Karpas-422 (cell line): ENCODE data around the gene PGA5. TPM values are rescaled to one million over a fixed set of nuclear protein-coding genes. Genes with fewer than 3 reads are reported as not detected.
"Not testable (repeated sequence)": the region's sequence is repeated elsewhere in the genome, so short reads cannot be mapped to it uniquely, and the experiment has no call there.

Source experiments
- DNase-seq: peaks from one replicate; pipeline ENCODE4 v3.0.0-alpha.2; 2015
- H2AFZ ChIP-seq: fragments of 200-600 bp; sonication (generic); 2 replicates; pipeline ENCODE4 v1.6.1; 2014; ENCODE audit warnings: antibody characterized with exemption, low read length, mixed read lengths
- H3K27ac ChIP-seq: fragments of 200-600 bp; sonication (generic); 2 replicates; pipeline ENCODE4 v1.5.1; 2014; ENCODE audit warnings: mild to moderate bottlenecking, low read length, moderate library complexity
- H3K27me3 ChIP-seq: fragments of 200-600 bp; sonication (generic); 2 replicates; pipeline ENCODE4 v1.6.1; 2014; ENCODE audit warnings: low read length, mixed read lengths
- H3K36me3 ChIP-seq: fragments of 200-600 bp; sonication (generic); 2 replicates; pipeline ENCODE4 v1.6.1; 2014; ENCODE audit warnings: low read length, mixed read lengths; ENCODE audit not compliant: insufficient read depth
- H3K4me1 ChIP-seq: fragments of 200-600 bp; sonication (generic); 2 replicates; pipeline ENCODE4 v1.6.1; 2014; ENCODE audit warnings: mild to moderate bottlenecking, low read length, mixed read lengths
- H3K4me2 ChIP-seq: fragments of 200-600 bp; sonication (generic); 2 replicates; pipeline ENCODE4 v1.6.1; 2014; ENCODE audit warnings: low read length, low read depth, mild to moderate bottlenecking; ENCODE audit not compliant: poor library complexity, severe bottlenecking
- H3K4me3 ChIP-seq: fragments of 200-600 bp; sonication (generic); 2 replicates; pipeline ENCODE4 v1.5.1; 2014; ENCODE audit warnings: mild to moderate bottlenecking, antibody characterized with exemption, low read length, mixed read lengths
- H3K79me2 ChIP-seq: fragments of 200-600 bp; sonication (generic); 2 replicates; pipeline ENCODE4 v1.6.1; 2014; ENCODE audit warnings: mild to moderate bottlenecking, low read length, mixed read lengths
- H3K9ac ChIP-seq: fragments of 200-600 bp; sonication (generic); 2 replicates; pipeline ENCODE4 v1.6.0; 2014; ENCODE audit warnings: low read length
- H3K9me2 ChIP-seq: fragments of 200-600 bp; sonication (generic), shearing (Covaris generic); replicated peaks from 2 replicates; pipeline ENCODE4 v1.6.0; 2014; ENCODE audit warnings: mild to moderate bottlenecking, low read length, moderate library complexity; ENCODE audit not compliant: insufficient read depth
- H3K9me3 ChIP-seq: fragments of 300-700, 200-600 bp; sonication (generic); 2 replicates; pipeline ENCODE4 v1.6.1; 2014; ENCODE audit warnings: low read length, mixed read lengths
- H4K20me1 ChIP-seq: fragments of 200-600 bp; sonication (generic); 2 replicates; pipeline ENCODE4 v1.6.1; 2014; ENCODE audit warnings: mild to moderate bottlenecking, antibody characterized with exemption, low read length, low read depth; ENCODE audit not compliant: insufficient read depth
- total RNA-seq: library from RNA; depleted of rRNA; stranded (reverse); fragments of >200 nt; shearing (Covaris generic); gene quantifications from 2 replicates; pipeline ENCODE4 v1.2.3, GENCODE V29; 2014; ENCODE audit warnings: low replicate concordance

The PGA5 gene
- total RNA-seq, 1 experiment from 2014 or later = not detected

DNA sequence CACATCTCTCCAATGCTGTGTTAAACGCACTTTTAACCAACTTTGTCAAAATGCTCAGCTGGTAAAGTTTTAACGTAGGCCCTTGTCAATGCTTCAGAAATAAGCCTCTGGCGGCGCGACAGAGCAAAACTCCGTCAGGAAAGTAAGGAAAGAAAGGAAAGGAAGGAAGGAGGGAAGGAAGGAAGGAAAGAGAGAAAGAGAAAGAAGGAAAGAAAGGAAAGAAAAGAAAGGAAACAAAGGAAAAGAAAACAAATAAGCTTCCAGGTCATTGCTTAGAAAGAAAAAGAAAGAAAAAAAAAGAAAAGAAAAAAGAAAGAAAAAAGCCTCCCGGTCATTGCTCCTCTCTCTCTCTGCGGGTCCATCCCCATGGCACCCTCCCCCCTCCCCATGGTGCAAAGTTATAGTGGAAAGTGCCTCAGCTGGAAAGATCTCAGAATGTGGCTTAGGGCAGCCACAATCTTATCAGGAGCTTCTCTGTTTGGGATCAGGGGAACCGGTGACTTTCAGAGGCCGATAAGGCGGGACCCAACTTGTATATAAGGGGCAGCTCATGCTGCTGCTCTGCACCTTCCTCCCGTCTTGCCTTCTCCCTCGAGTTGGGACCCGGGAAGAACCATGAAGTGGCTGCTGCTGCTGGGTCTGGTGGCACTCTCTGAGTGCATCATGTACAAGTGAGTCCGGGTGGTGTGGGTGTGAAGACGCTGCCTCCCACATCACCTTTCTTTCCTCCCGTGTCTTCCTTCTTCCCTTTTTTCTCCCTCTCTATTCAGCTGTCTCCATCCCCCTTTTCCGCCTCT, 37.8 kb upstream of the PGA5 start, which contains the start of gene PGA3:
Gene PGA3, plus strand, starts transcription at position 566 of the 797 bp plus-strand sequence. Its CDS starts 50 bp downstream, at position 616.
- H3K9ac ChIP-seq, H4K20me1 ChIP-seq, H3K36me3 ChIP-seq, H3K4me3 ChIP-seq, H3K4me1 ChIP-seq, H2AFZ ChIP-seq, H3K27me3 ChIP-seq, H3K9me2 ChIP-seq, DNase-seq, H3K4me2 ChIP-seq, H3K27ac ChIP-seq, H3K79me2 ChIP-seq, H3K9me3 ChIP-seq: not testable (repeated sequence)

DNA sequence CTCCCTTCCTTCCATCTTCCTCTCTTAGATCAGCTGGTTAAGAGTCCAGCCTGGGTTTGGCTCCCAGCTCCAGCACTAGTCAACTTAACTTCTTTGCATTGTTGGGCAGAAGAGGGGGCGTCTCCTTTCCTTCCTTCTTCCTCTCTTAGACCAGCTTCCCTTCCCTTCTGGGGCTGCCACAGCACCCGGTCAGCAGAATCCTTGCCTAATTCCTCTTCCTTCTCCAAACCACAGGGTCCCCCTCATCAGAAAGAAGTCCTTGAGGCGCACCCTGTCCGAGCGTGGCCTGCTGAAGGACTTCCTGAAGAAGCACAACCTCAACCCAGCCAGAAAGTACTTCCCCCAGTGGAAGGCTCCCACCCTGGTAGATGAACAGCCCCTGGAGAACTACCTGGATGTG, 37.1 kb upstream of the PGA5 start:
- not testable (repeated sequence) for H3K79me2 ChIP-seq, H3K4me1 ChIP-seq, H4K20me1 ChIP-seq, DNase-seq, H3K9me2 ChIP-seq, H3K36me3 ChIP-seq, H3K27me3 ChIP-seq, H3K4me3 ChIP-seq, H3K9ac ChIP-seq, H3K9me3 ChIP-seq, H3K4me2 ChIP-seq, H2AFZ ChIP-seq, H3K27ac ChIP-seq

DNA sequence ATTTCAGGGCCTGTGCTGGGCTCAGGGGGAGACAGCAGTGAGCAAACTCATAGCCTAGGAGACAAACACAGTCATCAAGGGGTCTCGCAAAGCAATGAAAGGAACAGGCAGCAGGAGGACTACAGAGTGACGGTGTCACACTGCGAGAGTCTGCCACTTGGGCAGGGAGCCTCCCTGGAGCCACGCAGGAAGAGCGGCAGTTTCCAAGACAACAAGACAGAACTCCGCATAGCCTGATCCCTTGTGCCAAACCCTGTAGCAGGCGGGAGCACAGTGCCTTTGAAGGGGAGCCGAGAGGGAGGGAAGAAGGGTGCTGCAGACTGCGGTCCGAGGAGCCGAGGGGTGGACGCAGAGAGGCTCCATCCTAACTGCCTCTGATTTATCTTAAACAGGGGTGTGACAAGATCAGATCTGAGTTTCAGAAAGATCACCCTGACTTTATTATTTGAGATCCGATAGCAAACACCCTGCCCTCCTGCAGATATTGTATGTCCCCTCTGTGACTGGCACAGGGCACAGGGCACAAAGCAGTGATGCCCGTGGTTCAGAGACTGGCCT, 36.4 kb upstream of the PGA5 start:
- H3K4me2 ChIP-seq, H3K4me1 ChIP-seq, H3K9me3 ChIP-seq, H3K36me3 ChIP-seq, H4K20me1 ChIP-seq, H2AFZ ChIP-seq, H3K79me2 ChIP-seq, H3K27me3 ChIP-seq, DNase-seq, H3K9ac ChIP-seq, H3K4me3 ChIP-seq, H3K27ac ChIP-seq, H3K9me2 ChIP-seq: not testable (repeated sequence)

GRCh38 chr11:61207636-61208310, 33.2 kb upstream of the PGA5 start:
- not testable (repeated sequence) for H3K79me2 ChIP-seq, H4K20me1 ChIP-seq, H3K4me1 ChIP-seq, H3K9me2 ChIP-seq, H3K4me2 ChIP-seq, H3K9ac ChIP-seq, H3K27ac ChIP-seq, H2AFZ ChIP-seq, H3K36me3 ChIP-seq, H3K9me3 ChIP-seq, DNase-seq, H3K27me3 ChIP-seq, H3K4me3 ChIP-seq

DNA sequence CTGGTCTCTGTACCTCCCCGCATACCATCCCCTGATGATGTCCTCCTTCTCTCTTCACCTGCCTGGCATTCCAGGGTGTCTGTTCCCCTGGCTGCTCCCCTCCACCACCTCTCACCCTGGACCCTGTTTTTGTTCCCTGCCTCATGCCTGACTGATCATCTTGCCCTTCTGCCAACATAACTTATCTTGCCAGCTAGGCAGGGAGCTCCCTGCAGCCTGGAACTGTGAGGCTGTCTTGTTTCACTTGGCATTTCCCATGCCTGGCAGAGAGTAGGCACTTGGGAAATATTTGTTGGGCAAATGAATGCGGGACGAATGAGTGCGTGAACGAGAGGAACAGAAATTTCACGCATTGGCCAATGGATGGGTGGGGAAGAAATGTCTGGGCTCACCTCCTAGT, 30.3 kb upstream of the PGA5 start:
- H3K9me2 ChIP-seq, H3K9ac ChIP-seq, H3K4me2 ChIP-seq, H2AFZ ChIP-seq, DNase-seq, H3K36me3 ChIP-seq, H3K79me2 ChIP-seq, H3K27me3 ChIP-seq, H4K20me1 ChIP-seq, H3K4me1 ChIP-seq, H3K9me3 ChIP-seq, H3K4me3 ChIP-seq, H3K27ac ChIP-seq: not testable (repeated sequence)

DNA sequence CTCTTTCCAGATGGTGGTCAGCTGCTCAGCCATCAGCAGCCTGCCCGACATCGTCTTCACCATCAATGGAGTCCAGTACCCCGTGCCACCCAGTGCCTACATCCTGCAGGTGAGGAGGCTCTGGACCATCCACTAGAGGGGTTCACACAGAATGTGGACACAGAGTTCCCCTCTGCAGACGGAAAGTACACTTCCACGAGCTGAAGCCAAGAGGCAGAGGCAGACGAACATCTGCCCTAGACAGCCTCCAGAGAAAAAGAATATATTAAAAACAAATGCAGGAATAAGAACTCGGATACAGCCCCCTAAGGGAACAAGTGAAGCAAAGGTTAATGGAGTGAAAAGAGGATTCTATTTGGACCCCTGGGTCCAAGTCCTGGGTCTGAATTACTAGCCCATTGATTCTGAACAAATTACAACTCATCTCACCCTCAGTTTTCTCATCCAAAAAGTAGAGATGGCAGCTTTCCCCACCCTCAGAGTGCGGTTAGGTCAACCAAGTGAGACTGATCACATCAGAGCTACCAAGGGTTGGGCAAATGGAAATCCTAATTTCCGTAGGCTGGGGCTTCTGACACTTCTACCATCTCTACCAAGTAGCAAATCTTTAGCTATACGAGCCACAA, 29.5 kb upstream of the PGA5 start:
- H3K4me2 ChIP-seq, H3K9ac ChIP-seq, H3K79me2 ChIP-seq, DNase-seq, H4K20me1 ChIP-seq, H3K36me3 ChIP-seq, H3K9me2 ChIP-seq, H2AFZ ChIP-seq, H3K9me3 ChIP-seq, H3K4me1 ChIP-seq, H3K27ac ChIP-seq, H3K4me3 ChIP-seq, H3K27me3 ChIP-seq: not testable (repeated sequence)

DNA sequence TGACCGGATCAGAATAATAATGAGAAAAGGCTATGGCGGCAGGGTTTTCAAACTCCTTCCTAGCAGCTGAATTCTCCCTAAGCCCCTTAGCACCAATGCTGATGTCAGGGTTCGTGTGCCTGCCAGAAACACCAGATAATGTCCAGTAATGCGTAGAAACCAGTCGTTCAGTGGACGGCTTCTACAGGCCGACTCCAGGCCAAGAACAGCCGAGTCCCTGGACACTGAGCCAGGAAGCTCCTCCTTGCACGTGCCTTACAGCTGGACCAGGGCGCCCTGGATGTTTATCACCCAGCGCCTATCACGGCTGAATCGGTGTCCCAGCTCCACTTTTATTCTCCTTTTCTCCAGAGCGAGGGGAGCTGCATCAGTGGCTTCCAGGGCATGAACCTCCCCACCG, 28.8 kb upstream of the PGA5 start:
- DNase-seq, H3K4me3 ChIP-seq, H3K79me2 ChIP-seq, H3K4me2 ChIP-seq, H4K20me1 ChIP-seq, H3K9me2 ChIP-seq, H2AFZ ChIP-seq, H3K27ac ChIP-seq, H3K36me3 ChIP-seq, H3K27me3 ChIP-seq, H3K4me1 ChIP-seq, H3K9me3 ChIP-seq, H3K9ac ChIP-seq: not testable (repeated sequence)

GRCh38 chr11:61213711-61214324, 27.2 kb upstream of the PGA5 start:
- H3K9me3 ChIP-seq, H3K9ac ChIP-seq, H3K9me2 ChIP-seq, H2AFZ ChIP-seq, H3K79me2 ChIP-seq, H3K4me3 ChIP-seq, H4K20me1 ChIP-seq, DNase-seq, H3K4me2 ChIP-seq, H3K4me1 ChIP-seq, H3K27me3 ChIP-seq, H3K36me3 ChIP-seq, H3K27ac ChIP-seq: not testable (repeated sequence)
